ENCODE results near the gene SEC14L5. TPM values are rescaled to one million over a fixed set of nuclear protein-coding genes. Genes with fewer than 3 reads are reported as not detected.

The SEC14L5 gene
- total RNA-seq, 1 experiment from 2014 or later, result 2.3 TPM

DNA sequence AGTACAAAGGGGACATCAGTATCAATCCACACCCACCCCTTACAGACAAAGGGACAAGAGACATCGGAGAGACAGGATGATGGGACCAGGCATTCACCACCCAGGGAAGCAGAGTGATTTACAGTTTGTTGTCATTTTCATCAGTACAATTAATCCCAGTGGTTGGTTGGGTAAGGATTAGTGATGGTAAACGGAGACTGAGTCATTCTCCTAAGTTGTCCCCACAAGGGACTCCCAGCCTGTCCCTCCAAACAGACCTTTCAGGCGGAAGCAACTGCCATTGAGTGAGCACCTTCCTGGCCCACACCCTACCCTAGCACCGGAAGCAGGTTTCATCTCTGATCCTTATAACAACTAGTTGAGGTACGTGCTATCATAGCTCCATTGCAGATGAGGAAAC, 32.3 kb upstream of the SEC14L5 start:
- H3K27ac Mint-ChIP-seq, result peak overlapping the region; percentile 91; the same call in 1 of the 2 replicates
- POLR2A ChIA-PET, result interaction anchor here (1.5 kb wide), 1 partner anchor 18 kb away, joined by 3 read pairs; no protein-coding TSS in a partner anchor
- ATAC-seq, result no peak
- DNase-seq (ENCODE audit: low spot score), result no peak
- CTCF ChIA-PET, result interaction anchor here (1.3 kb wide), 1 partner anchor 11 kb away, joined by 3 read pairs; the partner anchor contains the start of gene PPL
- peaks cover 12% of the 10 kb centered on the region for H3K36me3 Mint-ChIP-seq
- no peak overlapping the region for H3K4me3 Mint-ChIP-seq
- H3K4me1 Mint-ChIP-seq, result peaks cover 34% of the 10 kb centered on the region
- peaks cover 8% of the 10 kb centered on the region for H3K9me3 Mint-ChIP-seq
- H3K27me3 Mint-ChIP-seq (ENCODE audit: low read depth), result no peaks in the 10 kb centered on the region; the same call in 1 of the 2 replicates
- TF ChIP-seq, protein P1, sequence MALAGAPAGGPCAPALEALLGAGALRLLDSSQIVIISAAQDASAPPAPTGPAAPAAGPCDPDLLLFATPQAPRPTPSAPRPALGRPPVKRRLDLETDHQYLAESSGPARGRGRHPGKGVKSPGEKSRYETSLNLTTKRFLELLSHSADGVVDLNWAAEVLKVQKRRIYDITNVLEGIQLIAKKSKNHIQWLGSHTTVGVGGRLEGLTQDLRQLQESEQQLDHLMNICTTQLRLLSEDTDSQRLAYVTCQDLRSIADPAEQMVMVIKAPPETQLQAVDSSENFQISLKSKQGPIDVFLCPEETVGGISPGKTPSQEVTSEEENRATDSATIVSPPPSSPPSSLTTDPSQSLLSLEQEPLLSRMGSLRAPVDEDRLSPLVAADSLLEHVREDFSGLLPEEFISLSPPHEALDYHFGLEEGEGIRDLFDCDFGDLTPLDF (CRISPR knock-in tag; IDR thresholded peaks at IDR 0.05), result no peak
- TF ChIP-seq, protein P2, sequence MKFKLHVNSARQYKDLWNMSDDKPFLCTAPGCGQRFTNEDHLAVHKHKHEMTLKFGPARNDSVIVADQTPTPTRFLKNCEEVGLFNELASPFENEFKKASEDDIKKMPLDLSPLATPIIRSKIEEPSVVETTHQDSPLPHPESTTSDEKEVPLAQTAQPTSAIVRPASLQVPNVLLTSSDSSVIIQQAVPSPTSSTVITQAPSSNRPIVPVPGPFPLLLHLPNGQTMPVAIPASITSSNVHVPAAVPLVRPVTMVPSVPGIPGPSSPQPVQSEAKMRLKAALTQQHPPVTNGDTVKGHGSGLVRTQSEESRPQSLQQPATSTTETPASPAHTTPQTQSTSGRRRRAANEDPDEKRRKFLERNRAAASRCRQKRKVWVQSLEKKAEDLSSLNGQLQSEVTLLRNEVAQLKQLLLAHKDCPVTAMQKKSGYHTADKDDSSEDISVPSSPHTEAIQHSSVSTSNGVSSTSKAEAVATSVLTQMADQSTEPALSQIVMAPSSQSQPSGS (CRISPR knock-in tag; IDR thresholded peaks at IDR 0.05; ENCODE audit: borderline replicate concordance, low read depth), result no peak
- TF ChIP-seq TP53 (CRISPR knock-in tag; IDR thresholded peaks at IDR 0.05) (no peak), NFE2L1 (CRISPR knock-in tag; IDR thresholded peaks at IDR 0.05) (no peak), KAT7 (CRISPR knock-in tag; IDR thresholded peaks at IDR 0.05; ENCODE audit: borderline replicate concordance) (no peak), MYBL2 (CRISPR knock-in tag; IDR thresholded peaks at IDR 0.05) (no peak)
- TF ChIP-seq, protein P3, sequence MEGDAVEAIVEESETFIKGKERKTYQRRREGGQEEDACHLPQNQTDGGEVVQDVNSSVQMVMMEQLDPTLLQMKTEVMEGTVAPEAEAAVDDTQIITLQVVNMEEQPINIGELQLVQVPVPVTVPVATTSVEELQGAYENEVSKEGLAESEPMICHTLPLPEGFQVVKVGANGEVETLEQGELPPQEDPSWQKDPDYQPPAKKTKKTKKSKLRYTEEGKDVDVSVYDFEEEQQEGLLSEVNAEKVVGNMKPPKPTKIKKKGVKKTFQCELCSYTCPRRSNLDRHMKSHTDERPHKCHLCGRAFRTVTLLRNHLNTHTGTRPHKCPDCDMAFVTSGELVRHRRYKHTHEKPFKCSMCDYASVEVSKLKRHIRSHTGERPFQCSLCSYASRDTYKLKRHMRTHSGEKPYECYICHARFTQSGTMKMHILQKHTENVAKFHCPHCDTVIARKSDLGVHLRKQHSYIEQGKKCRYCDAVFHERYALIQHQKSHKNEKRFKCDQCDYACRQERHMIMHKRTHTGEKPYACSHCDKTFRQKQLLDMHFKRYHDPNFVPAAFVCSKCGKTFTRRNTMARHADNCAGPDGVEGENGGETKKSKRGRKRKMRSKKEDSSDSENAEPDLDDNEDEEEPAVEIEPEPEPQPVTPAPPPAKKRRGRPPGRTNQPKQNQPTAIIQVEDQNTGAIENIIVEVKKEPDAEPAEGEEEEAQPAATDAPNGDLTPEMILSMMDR (IDR thresholded peaks at IDR 0.05), result no peak
- TF ChIP-seq, protein P4, sequence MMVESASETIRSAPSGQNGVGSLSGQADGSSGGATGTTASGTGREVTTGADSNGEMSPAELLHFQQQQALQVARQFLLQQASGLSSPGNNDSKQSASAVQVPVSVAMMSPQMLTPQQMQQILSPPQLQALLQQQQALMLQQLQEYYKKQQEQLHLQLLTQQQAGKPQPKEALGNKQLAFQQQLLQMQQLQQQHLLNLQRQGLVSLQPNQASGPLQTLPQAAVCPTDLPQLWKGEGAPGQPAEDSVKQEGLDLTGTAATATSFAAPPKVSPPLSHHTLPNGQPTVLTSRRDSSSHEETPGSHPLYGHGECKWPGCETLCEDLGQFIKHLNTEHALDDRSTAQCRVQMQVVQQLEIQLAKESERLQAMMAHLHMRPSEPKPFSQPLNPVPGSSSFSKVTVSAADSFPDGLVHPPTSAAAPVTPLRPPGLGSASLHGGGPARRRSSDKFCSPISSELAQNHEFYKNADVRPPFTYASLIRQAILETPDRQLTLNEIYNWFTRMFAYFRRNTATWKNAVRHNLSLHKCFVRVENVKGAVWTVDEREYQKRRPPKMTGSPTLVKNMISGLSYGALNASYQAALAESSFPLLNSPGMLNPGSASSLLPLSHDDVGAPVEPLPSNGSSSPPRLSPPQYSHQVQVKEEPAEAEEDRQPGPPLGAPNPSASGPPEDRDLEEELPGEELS (CRISPR knock-in tag; IDR thresholded peaks at IDR 0.05), result no peak
- TF ChIP-seq, protein P5, sequence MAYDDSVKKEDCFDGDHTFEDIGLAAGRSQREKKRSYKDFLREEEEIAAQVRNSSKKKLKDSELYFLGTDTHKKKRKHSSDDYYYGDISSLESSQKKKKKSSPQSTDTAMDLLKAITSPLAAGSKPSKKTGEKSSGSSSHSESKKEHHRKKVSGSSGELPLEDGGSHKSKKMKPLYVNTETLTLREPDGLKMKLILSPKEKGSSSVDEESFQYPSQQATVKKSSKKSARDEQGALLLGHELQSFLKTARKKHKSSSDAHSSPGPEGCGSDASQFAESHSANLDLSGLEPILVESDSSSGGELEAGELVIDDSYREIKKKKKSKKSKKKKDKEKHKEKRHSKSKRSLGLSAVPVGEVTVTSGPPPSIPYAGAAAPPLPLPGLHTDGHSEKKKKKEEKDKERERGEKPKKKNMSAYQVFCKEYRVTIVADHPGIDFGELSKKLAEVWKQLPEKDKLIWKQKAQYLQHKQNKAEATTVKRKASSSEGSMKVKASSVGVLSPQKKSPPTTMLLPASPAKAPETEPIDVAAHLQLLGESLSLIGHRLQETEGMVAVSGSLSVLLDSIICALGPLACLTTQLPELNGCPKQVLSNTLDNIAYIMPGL (CRISPR knock-in tag; IDR thresholded peaks at IDR 0.05), result no peak
- TF ChIP-seq, protein P6, sequence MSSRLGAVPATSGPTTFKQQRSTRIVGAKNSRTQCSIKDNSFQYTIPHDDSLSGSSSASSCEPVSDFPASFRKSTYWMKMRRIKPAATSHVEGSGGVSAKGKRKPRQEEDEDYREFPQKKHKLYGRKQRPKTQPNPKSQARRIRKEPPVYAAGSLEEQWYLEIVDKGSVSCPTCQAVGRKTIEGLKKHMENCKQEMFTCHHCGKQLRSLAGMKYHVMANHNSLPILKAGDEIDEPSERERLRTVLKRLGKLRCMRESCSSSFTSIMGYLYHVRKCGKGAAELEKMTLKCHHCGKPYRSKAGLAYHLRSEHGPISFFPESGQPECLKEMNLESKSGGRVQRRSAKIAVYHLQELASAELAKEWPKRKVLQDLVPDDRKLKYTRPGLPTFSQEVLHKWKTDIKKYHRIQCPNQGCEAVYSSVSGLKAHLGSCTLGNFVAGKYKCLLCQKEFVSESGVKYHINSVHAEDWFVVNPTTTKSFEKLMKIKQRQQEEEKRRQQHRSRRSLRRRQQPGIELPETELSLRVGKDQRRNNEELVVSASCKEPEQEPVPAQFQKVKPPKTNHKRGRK (CRISPR knock-in tag; IDR thresholded peaks at IDR 0.05; ENCODE audit: borderline replicate concordance), result no peak
- TF ChIP-seq, protein P7, sequence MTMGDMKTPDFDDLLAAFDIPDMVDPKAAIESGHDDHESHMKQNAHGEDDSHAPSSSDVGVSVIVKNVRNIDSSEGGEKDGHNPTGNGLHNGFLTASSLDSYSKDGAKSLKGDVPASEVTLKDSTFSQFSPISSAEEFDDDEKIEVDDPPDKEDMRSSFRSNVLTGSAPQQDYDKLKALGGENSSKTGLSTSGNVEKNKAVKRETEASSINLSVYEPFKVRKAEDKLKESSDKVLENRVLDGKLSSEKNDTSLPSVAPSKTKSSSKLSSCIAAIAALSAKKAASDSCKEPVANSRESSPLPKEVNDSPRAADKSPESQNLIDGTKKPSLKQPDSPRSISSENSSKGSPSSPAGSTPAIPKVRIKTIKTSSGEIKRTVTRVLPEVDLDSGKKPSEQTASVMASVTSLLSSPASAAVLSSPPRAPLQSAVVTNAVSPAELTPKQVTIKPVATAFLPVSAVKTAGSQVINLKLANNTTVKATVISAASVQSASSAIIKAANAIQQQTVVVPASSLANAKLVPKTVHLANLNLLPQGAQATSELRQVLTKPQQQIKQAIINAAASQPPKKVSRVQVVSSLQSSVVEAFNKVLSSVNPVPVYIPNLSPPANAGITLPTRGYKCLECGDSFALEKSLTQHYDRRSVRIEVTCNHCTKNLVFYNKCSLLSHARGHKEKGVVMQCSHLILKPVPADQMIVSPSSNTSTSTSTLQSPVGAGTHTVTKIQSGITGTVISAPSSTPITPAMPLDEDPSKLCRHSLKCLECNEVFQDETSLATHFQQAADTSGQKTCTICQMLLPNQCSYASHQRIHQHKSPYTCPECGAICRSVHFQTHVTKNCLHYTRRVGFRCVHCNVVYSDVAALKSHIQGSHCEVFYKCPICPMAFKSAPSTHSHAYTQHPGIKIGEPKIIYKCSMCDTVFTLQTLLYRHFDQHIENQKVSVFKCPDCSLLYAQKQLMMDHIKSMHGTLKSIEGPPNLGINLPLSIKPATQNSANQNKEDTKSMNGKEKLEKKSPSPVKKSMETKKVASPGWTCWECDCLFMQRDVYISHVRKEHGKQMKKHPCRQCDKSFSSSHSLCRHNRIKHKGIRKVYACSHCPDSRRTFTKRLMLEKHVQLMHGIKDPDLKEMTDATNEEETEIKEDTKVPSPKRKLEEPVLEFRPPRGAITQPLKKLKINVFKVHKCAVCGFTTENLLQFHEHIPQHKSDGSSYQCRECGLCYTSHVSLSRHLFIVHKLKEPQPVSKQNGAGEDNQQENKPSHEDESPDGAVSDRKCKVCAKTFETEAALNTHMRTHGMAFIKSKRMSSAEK (CRISPR knock-in tag; IDR thresholded peaks at IDR 0.05; ENCODE audit: borderline replicate concordance), result no peak
- TF ChIP-seq, protein P8, sequence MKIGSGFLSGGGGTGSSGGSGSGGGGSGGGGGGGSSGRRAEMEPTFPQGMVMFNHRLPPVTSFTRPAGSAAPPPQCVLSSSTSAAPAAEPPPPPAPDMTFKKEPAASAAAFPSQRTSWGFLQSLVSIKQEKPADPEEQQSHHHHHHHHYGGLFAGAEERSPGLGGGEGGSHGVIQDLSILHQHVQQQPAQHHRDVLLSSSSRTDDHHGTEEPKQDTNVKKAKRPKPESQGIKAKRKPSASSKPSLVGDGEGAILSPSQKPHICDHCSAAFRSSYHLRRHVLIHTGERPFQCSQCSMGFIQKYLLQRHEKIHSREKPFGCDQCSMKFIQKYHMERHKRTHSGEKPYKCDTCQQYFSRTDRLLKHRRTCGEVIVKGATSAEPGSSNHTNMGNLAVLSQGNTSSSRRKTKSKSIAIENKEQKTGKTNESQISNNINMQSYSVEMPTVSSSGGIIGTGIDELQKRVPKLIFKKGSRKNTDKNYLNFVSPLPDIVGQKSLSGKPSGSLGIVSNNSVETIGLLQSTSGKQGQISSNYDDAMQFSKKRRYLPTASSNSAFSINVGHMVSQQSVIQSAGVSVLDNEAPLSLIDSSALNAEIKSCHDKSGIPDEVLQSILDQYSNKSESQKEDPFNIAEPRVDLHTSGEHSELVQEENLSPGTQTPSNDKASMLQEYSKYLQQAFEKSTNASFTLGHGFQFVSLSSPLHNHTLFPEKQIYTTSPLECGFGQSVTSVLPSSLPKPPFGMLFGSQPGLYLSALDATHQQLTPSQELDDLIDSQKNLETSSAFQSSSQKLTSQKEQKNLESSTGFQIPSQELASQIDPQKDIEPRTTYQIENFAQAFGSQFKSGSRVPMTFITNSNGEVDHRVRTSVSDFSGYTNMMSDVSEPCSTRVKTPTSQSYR (CRISPR knock-in tag; IDR thresholded peaks at IDR 0.05), result no peak
- TF ChIP-seq, protein P9, sequence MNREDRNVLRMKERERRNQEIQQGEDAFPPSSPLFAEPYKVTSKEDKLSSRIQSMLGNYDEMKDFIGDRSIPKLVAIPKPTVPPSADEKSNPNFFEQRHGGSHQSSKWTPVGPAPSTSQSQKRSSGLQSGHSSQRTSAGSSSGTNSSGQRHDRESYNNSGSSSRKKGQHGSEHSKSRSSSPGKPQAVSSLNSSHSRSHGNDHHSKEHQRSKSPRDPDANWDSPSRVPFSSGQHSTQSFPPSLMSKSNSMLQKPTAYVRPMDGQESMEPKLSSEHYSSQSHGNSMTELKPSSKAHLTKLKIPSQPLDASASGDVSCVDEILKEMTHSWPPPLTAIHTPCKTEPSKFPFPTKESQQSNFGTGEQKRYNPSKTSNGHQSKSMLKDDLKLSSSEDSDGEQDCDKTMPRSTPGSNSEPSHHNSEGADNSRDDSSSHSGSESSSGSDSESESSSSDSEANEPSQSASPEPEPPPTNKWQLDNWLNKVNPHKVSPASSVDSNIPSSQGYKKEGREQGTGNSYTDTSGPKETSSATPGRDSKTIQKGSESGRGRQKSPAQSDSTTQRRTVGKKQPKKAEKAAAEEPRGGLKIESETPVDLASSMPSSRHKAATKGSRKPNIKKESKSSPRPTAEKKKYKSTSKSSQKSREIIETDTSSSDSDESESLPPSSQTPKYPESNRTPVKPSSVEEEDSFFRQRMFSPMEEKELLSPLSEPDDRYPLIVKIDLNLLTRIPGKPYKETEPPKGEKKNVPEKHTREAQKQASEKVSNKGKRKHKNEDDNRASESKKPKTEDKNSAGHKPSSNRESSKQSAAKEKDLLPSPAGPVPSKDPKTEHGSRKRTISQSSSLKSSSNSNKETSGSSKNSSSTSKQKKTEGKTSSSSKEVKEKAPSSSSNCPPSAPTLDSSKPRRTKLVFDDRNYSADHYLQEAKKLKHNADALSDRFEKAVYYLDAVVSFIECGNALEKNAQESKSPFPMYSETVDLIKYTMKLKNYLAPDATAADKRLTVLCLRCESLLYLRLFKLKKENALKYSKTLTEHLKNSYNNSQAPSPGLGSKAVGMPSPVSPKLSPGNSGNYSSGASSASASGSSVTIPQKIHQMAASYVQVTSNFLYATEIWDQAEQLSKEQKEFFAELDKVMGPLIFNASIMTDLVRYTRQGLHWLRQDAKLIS (CRISPR knock-in tag; IDR thresholded peaks at IDR 0.05; ENCODE audit: borderline replicate concordance), result no peak
- TF ChIP-seq, protein P10, sequence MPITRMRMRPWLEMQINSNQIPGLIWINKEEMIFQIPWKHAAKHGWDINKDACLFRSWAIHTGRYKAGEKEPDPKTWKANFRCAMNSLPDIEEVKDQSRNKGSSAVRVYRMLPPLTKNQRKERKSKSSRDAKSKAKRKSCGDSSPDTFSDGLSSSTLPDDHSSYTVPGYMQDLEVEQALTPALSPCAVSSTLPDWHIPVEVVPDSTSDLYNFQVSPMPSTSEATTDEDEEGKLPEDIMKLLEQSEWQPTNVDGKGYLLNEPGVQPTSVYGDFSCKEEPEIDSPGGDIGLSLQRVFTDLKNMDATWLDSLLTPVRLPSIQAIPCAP (CRISPR knock-in tag; IDR thresholded peaks at IDR 0.05), result no peak
